H1 (cell line): ENCODE data around the gene SLC26A9. TPM values are rescaled to one million over a fixed set of nuclear protein-coding genes. Genes with fewer than 3 reads are reported as not detected.
"Not testable (repeated sequence)": the region's sequence is repeated elsewhere in the genome, so short reads cannot be mapped to it uniquely, and the experiment has no call there.

Experiments
- CTCF ChIA-PET: fragments of 300-600 bp; sonication (Branson Sonifier 250); formaldehyde crosslinking; loops from one replicate; lab custom pipeline; 2021; ENCODE audit not compliant: partially characterized antibody; lab: Charles Lee
- POLR2A ChIA-PET: fragments of 300-600 bp; sonication (Branson Sonifier 250); formaldehyde crosslinking; loops from one replicate; lab custom pipeline; 2021; ENCODE audit warnings: inconsistent platforms; ENCODE audit not compliant: partially characterized antibody; lab: Charles Lee
- DNase-seq, 2 experiments: peaks; one replicate each; pipeline versions ENCODE4 v3.0.0 to v3.0.0-alpha.2; 2010 to 2022; ENCODE audit warnings: low spot score in 2 of 2, low read depth in 1 of 2, mixed read lengths in 1 of 2
- FAIRE-seq: peaks from 2 replicates; lab custom pipeline; 2011; peaks lifted over from hg19 to GRCh38; lab: Jason Lieb, UNC
- H2AFZ ChIP-seq: 2 replicates; pipeline ENCODE4 v1.8.1; 2012; ENCODE audit warnings: low read length, inconsistent platforms
- H2AK5ac ChIP-seq: 2 replicates; pipeline ENCODE4 v1.6.1; 2013; ENCODE audit warnings: low read depth, low read length
- H2BK120ac ChIP-seq: replicated peaks from 2 replicates; pipeline ENCODE3; 2013; ENCODE audit warnings: low read depth, low read length, inconsistent platforms
- H2BK12ac ChIP-seq: 2 replicates; pipeline ENCODE4 v1.6.1; 2013; ENCODE audit warnings: low read depth, low read length
- H2BK15ac ChIP-seq: 2 replicates; pipeline ENCODE4 v1.6.1; 2013; ENCODE audit warnings: low read length
- H2BK20ac ChIP-seq: 2 replicates; pipeline ENCODE4 v1.6.1; 2013; ENCODE audit warnings: low read length
- H2BK5ac ChIP-seq: 2 replicates; pipeline ENCODE4 v1.6.1; 2013; ENCODE audit warnings: low read depth, low read length
- H3K14ac ChIP-seq: 2 replicates; pipeline ENCODE4 v1.6.1; 2013; ENCODE audit warnings: inconsistent platforms; ENCODE audit not compliant: insufficient read length
- H3K18ac ChIP-seq: 2 replicates; pipeline ENCODE4 v1.6.1; 2013; ENCODE audit warnings: low read length; ENCODE audit errors: extremely low read depth
- H3K23ac ChIP-seq: 2 replicates; pipeline ENCODE4 v1.6.1; 2013; ENCODE audit warnings: inconsistent platforms; ENCODE audit not compliant: insufficient read length
- H3K23me2 ChIP-seq: 2 replicates; pipeline ENCODE4 v1.6.1; 2013; ENCODE audit warnings: low read depth, low read length
- H3K27ac ChIP-seq: 2 replicates; pipeline ENCODE4 v1.6.1; 2011; ENCODE audit warnings: low read depth, low read length, inconsistent platforms
- H3K27me3 ChIP-seq, 4 experiments: replicated peaks in 1 of 4; 1 replicate in 1 of 4; 2 replicates in 3 of 4; pipeline versions ENCODE4 v1.6.1 to v1.8.1; 2011 to 2013; ENCODE audit warnings: low read length in 3 of 4, mild to moderate bottlenecking in 3 of 4, inconsistent platforms in 2 of 4, mixed read lengths in 2 of 4, moderate library complexity in 1 of 4; ENCODE audit not compliant: control insufficient read depth in 3 of 4, insufficient read depth in 3 of 4; ENCODE audit errors: extremely low read depth in 1 of 4
- H3K36me3 ChIP-seq, 4 experiments: 2 replicates each; pipeline versions ENCODE4 v1.6.1 to v1.8.1; 2011 to 2013; ENCODE audit warnings: mild to moderate bottlenecking in 4 of 4, low read length in 3 of 4, moderate library complexity in 2 of 4, control low read depth in 1 of 4, inconsistent platforms in 1 of 4; ENCODE audit not compliant: insufficient read depth in 4 of 4, control insufficient read depth in 2 of 4
- H3K4ac ChIP-seq: replicated peaks from 2 replicates; pipeline ENCODE3; 2013; ENCODE audit warnings: low read length, low read depth, mixed read lengths, inconsistent platforms; ENCODE audit not compliant: insufficient read length
- H3K4me1 ChIP-seq, 4 experiments: replicated peaks in 1 of 4; 1 replicate in 1 of 4; 2 replicates in 3 of 4; pipeline versions ENCODE4 v1.6.1 to v1.8.1; 2011 to 2013; ENCODE audit warnings: low read length in 3 of 4, inconsistent platforms in 2 of 4, mixed read lengths in 1 of 4; ENCODE audit not compliant: insufficient read depth in 4 of 4, control insufficient read depth in 3 of 4
- H3K4me2 ChIP-seq, 2 experiments: 2 replicates each; pipeline versions ENCODE4 v1.6.1 to v1.8.1; 2011 to 2013; ENCODE audit warnings: low read depth in 2 of 2, low read length in 2 of 2, control low read depth in 1 of 2, inconsistent platforms in 1 of 2, mild to moderate bottlenecking in 1 of 2; ENCODE audit not compliant: insufficient read depth in 1 of 2
- H3K4me3 ChIP-seq, 4 experiments: fragments of 200-600, 300-600 bp in 1 of 4; sonication (generic), shearing (Covaris generic), sonication (Bioruptor Twin) in 1 of 4; 2 replicates each; pipeline versions ENCODE4 v1.5.1 to v1.8.1; 2011 to 2016; ENCODE audit warnings: low read length in 4 of 4, low read depth in 3 of 4, control low read depth in 2 of 4, inconsistent platforms in 2 of 4, mild to moderate bottlenecking in 2 of 4, mixed read lengths in 1 of 4, moderate library complexity in 1 of 4; ENCODE audit not compliant: insufficient read depth in 2 of 4; ENCODE audit errors: extremely low read depth in 1 of 4
- H3K56ac ChIP-seq: replicated peaks from 2 replicates; pipeline ENCODE3; 2013; ENCODE audit warnings: low read depth, mild to moderate bottlenecking, mixed read lengths, low read length, inconsistent platforms; ENCODE audit not compliant: insufficient read length
- H3K79me1 ChIP-seq: 2 replicates; pipeline ENCODE4 v1.6.1; 2013; ENCODE audit warnings: low read depth, low read length, control low read depth
- H3K79me2 ChIP-seq, 2 experiments: 2 replicates each; pipeline versions ENCODE4 v1.6.1 to v1.8.1; 2012 to 2013; ENCODE audit warnings: low read length in 2 of 2, mild to moderate bottlenecking in 2 of 2, inconsistent platforms in 1 of 2; ENCODE audit not compliant: insufficient read depth in 2 of 2, control insufficient read depth in 1 of 2
- H3K9ac ChIP-seq, 4 experiments: replicated peaks in 1 of 4; 1 replicate in 1 of 4; 2 replicates in 3 of 4; pipeline versions ENCODE4 v1.6.1 to v1.8.1; 2011 to 2013; ENCODE audit warnings: low read depth in 3 of 4, low read length in 3 of 4, control low read depth in 2 of 4, mild to moderate bottlenecking in 2 of 4, moderate library complexity in 2 of 4, inconsistent platforms in 1 of 4; ENCODE audit errors: extremely low read depth in 1 of 4
- H3K9me3 ChIP-seq, 2 experiments: 2 replicates each; pipeline versions ENCODE4 v1.6.1 to v1.8.1; 2012 to 2013; ENCODE audit warnings: mild to moderate bottlenecking in 2 of 2, moderate library complexity in 2 of 2, control low read depth in 1 of 2, inconsistent platforms in 1 of 2, low read depth in 1 of 2, low read length in 1 of 2, mixed read lengths in 1 of 2; ENCODE audit not compliant: insufficient read depth in 2 of 2
- H4K20me1 ChIP-seq, 2 experiments: replicated peaks in 1 of 2; 2 replicates each; pipeline versions ENCODE3 to v1.8.1; 2011 to 2013; ENCODE audit warnings: inconsistent platforms in 2 of 2, low read length in 2 of 2, mild to moderate bottlenecking in 1 of 2; ENCODE audit not compliant: insufficient read depth in 2 of 2, control insufficient read depth in 1 of 2
- H4K5ac ChIP-seq: 2 replicates; pipeline ENCODE4 v1.6.1; 2013; ENCODE audit warnings: low read length, low read depth, mixed read lengths, inconsistent platforms; ENCODE audit not compliant: insufficient read length
- H4K8ac ChIP-seq: 2 replicates; pipeline ENCODE4 v1.8.0; 2013; ENCODE audit warnings: mild to moderate bottlenecking, moderate library complexity, low read length, inconsistent platforms; ENCODE audit not compliant: insufficient read depth; ENCODE audit errors: extremely low read depth
- H4K91ac ChIP-seq: replicated peaks from 2 replicates; pipeline ENCODE3; 2013; ENCODE audit warnings: low read length, mixed read lengths, inconsistent platforms; ENCODE audit not compliant: insufficient read length
- WGBS, 2 experiments: shearing (Covaris generic) in 1 of 2; methylation state at CpG; one replicate each; pipeline versions ENCODE4 v1.1.6 to v1.1.7; 2013 to 2015; ENCODE audit warnings: low lambda C conversion rate in 2 of 2, mixed read lengths in 2 of 2, inconsistent platforms in 1 of 2, low coverage in 1 of 2, missing lambda C conversion rate in 1 of 2; ENCODE audit not compliant: insufficient replicate concordance in 2 of 2, insufficient coverage in 1 of 2, insufficient read length in 1 of 2; ENCODE audit errors: extremely low coverage in 1 of 2, missing lambda C conversion rate in 1 of 2; 5-methylcytosine and 5-hydroxymethylcytosine counted together
- polyA plus RNA-seq, 7 experiments: library from polyadenylated mRNA; depleted of rRNA in 3 of 7; stranded (reverse) in 5 of 7; unstranded in 2 of 7; fragments of >200 nt in 5 of 7; fragments of 200-250 nt in 2 of 7; gene quantifications; 1 replicate in 5 of 7; 2 replicates in 1 of 7; 4 replicates in 1 of 7; pipeline versions ENCODE4 v1.2.1 to v1.2.3, GENCODE V29; 2011 to 2013; ENCODE audit warnings: missing spikeins in 2 of 7, mixed read lengths in 2 of 7
- total RNA-seq: library from RNA; stranded (reverse); fragmentation: NEBNext Ultra II Directional; extraction: Animal tissue kit (Norgen Biotek cat#: 25700); gene quantifications from 2 replicates; pipeline ENCODE4 v1.2.1, GENCODE V29; 2021

SLC26A9 gene
- total and polyA plus RNA-seq, 2 of the 8 experiments (the other 6 are each of a cell fraction or from before 2014, with no cell fraction given): not detected

DNA sequence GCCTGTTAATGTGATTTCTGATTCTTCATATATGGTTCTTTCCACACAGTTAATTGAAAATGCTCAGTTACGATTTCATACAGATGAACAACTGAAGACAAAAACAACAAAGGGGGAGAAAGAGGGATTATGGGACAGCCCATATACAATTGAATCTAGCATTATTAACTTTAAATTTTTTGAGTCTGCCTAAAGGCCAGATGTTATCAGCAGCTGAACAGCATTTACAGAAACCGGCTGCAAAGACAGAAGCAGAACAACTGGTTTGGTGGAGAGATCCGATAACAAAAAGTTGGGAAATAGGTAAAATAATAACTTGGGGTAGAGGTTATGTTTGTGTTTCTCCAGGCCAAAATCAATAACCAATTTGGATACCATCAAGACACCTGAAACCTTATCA is 49.1 kb downstream of the SLC26A9 start:
- CTCF ChIA-PET: interaction anchor here (1.2 kb wide), 1 partner anchor 14 kb away, joined by 5 read pairs; no protein-coding TSS in a partner anchor

DNA sequence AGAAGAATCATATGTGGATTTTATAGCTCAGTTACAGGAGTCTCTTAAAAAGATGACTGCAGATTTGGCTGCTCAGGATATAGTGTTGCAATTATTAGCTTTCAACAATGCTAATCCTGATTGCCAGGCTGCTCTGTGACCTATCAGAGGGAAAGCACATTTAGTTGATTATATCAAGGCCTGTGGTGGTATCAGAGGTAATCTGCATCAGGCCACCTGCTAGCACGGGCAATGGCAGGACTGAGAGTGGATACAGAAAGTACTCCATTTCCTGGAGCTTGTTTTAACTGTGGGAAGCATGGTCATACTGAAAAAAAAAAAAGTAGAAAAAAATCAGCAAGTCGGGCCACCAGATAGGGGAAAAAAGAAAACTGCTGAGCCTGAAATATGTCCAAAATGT is 51.1 kb downstream of the SLC26A9 start:
- not testable (repeated sequence) for H3K27me3 ChIP-seq, H3K4me3 ChIP-seq, H4K8ac ChIP-seq, H3K36me3 ChIP-seq, H3K79me1 ChIP-seq, H3K4me2 ChIP-seq, H4K5ac ChIP-seq, H3K23ac ChIP-seq, H3K23me2 ChIP-seq, H2BK120ac ChIP-seq, H3K4ac ChIP-seq, H3K79me2 ChIP-seq, H3K18ac ChIP-seq, H3K27ac ChIP-seq, H2BK20ac ChIP-seq, DNase-seq, H3K9ac ChIP-seq, H2AFZ ChIP-seq, H2AK5ac ChIP-seq, FAIRE-seq, H2BK12ac ChIP-seq, H4K20me1 ChIP-seq, H4K91ac ChIP-seq, H3K56ac ChIP-seq, H2BK5ac ChIP-seq, H3K4me1 ChIP-seq, H3K14ac ChIP-seq, H2BK15ac ChIP-seq
- H3K9me3 ChIP-seq: peaks cover 4 to 13% of the 10 kb centered on the region in 2 experiments; a peak in 2 of 4 replicates
- ChIA-PET CTCF (interaction anchor here (0.9 to 3.4 kb wide), 8 partner anchors 11 to 100 kb away, joined by 3 to 15 read pairs (median 3); no protein-coding TSS in a partner anchor), POLR2A (interaction anchor here (0.6 to 1.2 kb wide), 4 partner anchors 9 to 184 kb away, joined by 3 to 4 read pairs (median 4); partner anchors contain the start of gene NUCKS1)
- whole genome bisulfite sequencing, 2 experiments: 82% methylated on average over 2 of the region's 2 CpGs; no CpG with 5 or more reads in 1 of the 2 experiments

More for the DNA sequence above, 49.1 kb downstream of the SLC26A9 start:
- H3K36me3 ChIP-seq, H4K5ac ChIP-seq, H4K91ac ChIP-seq, POLR2A ChIA-PET, H3K23me2 ChIP-seq, H3K4me2 ChIP-seq, FAIRE-seq, H2BK12ac ChIP-seq, H3K79me1 ChIP-seq, H3K14ac ChIP-seq, H3K27ac ChIP-seq, H3K4ac ChIP-seq, H3K27me3 ChIP-seq, DNase-seq, H2BK15ac ChIP-seq, H2AFZ ChIP-seq, H2BK5ac ChIP-seq, H3K79me2 ChIP-seq, H3K18ac ChIP-seq, H2BK20ac ChIP-seq, H4K20me1 ChIP-seq, H3K23ac ChIP-seq, H3K9ac ChIP-seq, H3K4me1 ChIP-seq, H3K4me3 ChIP-seq, H4K8ac ChIP-seq, H2AK5ac ChIP-seq, H2BK120ac ChIP-seq, H3K56ac ChIP-seq: not testable (repeated sequence)
- WGBS, 2 experiments: 84% methylated on average over 3 of the region's 3 CpGs; no CpG with 5 or more reads in 1 of the 2 experiments
- H3K9me3 ChIP-seq: peaks cover 4 to 18% of the 10 kb centered on the region in 2 experiments; a peak in 2 of 4 replicates
